ENCODE results near the gene EEF1A2.

DNA sequence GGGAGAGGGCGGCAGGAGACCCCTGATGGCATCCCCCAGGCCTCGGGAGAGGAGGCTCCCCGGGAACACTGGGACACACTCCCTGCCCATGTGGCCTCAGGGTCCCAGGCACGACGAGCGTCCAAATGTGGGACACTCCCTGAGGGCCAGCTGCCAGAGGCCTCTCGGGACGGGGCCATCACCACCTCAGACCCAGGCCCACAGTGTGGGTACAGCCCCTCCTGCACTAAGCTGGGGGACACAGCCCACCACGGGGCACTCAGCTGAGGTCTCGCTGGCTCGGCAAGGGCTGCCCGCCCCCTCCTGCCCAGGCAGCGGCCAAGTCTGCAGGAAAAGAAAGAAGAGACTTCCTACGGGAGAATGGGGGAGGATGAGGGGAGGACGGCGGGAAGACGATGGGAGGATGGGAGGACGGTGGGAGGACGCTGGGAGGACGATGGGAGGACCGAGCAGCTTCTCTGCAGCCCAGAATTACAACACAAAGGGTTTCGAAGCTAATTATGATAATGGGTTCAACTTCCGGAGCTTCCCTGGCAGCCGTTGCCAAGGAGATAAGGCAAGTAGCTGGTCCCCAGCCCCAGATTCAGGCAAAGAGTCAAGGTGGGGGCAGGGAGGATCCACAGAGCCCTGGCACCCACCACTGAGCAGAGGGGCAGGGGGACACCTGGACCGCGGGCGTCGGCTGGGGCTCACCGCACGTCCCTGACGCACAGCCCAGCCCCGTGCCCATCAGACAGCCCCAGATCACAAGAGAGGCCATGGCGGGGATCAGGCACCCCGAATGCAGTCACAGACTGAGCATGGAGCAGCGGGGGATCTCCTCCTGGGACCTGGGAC lies 43.9 kb downstream of the EEF1A2 start:
- TF ChIP-seq, protein P1, sequence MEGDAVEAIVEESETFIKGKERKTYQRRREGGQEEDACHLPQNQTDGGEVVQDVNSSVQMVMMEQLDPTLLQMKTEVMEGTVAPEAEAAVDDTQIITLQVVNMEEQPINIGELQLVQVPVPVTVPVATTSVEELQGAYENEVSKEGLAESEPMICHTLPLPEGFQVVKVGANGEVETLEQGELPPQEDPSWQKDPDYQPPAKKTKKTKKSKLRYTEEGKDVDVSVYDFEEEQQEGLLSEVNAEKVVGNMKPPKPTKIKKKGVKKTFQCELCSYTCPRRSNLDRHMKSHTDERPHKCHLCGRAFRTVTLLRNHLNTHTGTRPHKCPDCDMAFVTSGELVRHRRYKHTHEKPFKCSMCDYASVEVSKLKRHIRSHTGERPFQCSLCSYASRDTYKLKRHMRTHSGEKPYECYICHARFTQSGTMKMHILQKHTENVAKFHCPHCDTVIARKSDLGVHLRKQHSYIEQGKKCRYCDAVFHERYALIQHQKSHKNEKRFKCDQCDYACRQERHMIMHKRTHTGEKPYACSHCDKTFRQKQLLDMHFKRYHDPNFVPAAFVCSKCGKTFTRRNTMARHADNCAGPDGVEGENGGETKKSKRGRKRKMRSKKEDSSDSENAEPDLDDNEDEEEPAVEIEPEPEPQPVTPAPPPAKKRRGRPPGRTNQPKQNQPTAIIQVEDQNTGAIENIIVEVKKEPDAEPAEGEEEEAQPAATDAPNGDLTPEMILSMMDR (IDR thresholded peaks at IDR 0.05) = no peak
- no peak for TF ChIP-seq EP300 (IDR thresholded peaks at IDR 0.05)
- no peak for TF ChIP-seq POLR2A (IDR thresholded peaks at IDR 0.05; ENCODE audit: low read depth)
